HG03108 (cell line): ENCODE data around the gene SLC4A1.

Experiments
- ATAC-seq: cut with Tn5 transposase; IDR thresholded peaks from one replicate; pipeline ENCODE4 v1.9.1; 2021; ENCODE audit warnings: moderate library complexity; ENCODE audit not compliant: unreplicated experiment

SLC4A1 gene

DNA sequence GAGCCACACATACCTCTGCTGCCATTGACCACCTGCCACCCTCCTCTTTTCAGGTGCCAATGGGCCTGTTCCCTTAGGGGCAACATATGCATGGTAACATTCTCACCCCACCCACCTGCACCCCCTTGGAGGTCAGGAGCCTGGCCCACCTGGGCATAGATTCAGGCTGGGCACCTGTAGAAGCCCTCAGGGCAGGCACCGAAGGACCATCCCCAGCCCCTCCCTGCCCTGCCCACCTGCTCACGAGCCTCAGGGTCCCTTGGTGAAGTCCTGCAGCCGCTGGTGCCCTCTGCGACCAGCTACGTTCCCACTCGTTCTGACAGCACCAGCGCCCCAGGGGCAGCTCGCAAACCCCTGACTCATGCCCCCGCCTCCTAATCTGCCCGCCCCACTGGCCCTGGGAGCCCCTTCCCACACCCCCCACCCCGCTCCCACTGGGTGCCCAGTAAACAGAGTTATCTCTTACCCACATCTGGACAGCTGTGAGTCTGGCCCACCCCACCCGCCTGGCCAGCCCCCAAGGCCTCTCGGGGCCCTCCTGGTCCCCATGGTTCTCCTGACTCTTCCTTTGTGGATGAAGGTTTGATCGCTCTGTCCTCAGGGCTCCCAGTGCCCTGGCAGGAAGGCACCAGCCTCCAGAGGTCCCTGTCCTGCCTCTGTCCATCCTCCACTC, at the start of gene SLC4A1:
SLC4A1 (minus strand) TSS at position 318 of the 673 bp plus-strand sequence. CDS start 5,269 bp downstream, outside the sequence.
- ATAC-seq = no peak

DNA sequence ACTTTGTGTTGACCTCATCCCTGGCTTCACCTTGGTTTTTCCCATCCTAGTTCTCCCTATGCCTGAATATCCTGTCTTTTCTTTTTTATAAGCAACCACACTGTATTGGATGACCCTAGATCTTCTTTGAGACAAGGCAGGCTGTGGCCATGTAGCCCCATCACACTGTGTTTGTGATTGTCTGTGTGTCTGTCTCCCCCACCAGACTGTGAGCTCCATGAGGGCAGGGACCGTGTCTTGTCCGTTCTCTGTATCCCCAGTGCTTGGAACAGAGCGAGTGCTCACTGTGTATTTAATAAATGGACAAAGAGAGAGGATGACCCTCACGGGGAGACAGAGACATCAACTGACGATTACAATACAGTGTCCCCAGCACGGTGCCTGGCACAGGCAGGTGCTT, 49.6 kb upstream of the SLC4A1 start:
- ATAC-seq = no peak

DNA sequence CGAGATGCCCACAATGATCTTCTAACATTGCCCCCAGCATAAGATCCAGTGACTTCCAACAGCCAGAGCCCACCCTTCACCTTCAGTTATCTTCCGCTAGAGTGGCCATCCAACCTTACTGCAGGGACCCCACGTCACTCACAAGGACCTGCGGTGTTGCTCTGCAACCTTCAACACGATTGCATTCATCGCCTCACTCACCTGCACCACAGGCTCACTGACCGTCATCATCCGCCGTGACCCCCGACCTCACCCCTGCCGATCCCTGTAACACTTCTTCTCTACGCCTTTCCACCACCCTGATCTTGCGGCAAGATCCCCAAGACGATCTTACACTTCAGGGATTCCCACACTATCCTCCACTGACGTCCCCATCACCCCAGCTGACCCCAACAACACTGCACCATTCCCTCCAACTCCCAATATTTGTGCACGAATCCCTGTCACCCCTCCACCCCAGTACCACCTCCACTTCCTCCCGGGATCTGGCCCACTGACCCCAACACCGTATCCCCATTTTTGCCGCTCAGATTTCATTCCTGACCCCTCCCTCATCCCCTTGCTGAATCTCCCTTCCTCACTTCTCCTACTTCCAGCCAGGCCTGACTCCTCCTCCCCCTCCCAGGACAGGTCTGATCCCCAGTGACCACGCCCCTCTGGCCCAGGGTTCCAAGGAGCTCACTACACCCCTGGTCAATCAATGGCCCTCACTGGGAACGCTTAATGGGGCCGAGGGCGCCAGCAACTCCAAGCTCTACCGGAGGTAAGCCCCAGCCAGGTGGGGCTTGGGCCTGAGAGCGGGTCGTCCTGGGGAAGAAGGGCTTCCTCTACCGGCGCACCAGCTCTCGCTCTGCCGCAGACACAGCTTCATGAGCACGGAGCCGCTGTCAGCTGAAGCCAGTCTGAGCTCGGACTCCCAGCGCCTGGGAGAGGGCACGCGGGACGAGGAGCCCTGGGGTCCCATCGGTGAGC, 48.1 kb upstream of the SLC4A1 start:
- no peak for ATAC-seq

DNA sequence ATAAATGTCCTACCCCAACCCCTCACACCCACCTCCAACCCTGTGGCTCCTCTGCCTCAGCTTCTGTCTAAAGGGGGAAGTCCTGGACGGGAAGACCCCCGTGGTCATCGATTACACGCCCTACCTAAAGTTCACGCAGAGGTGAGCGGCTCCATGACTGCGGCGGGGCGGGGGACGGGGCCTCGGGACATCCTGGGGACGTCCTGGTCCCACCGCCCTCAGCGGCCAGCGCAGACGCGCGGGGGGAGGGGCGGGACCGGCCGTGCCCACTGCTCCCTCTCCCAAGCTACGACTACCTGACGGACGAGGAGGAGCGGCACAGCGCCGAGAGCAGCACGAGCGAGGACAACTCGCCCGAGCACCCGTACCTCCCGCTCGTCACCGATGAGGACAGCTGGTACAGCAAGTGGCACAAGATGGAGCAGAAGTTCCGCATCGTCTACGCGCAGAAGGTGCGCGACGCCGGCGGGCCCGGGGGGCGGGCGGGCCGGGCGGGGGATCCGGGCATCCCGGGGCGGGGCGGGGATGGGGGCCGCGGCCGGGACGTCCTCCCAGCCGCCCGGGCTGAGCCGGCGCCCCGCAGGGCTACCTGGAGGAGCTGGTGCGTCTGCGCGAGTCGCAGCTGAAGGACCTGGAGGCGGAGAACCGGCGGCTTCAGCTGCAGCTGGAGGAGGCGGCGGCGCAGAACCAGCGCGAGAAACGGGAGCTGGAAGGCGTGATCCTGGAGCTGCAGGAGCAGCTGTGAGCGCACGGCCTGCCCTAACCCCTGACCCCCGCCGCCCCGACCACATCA, 47.1 kb upstream of the SLC4A1 start:
- ATAC-seq = no peak

DNA sequence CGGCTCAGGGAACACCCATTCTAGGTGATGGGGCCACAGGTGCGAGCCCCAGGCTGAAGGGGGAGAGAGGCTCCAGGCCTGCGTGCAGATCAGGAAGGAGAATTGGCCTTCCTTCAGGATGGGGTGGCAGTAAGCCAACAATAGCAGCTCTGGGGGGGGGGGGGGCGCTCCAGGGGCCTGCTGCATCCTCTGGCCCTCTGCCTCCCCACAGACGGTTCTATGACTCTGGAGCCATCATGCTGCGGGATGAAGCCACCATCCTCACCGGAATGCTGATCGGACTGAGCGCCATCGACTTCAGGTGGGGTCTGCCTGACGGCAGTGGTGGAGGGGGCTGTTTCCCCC, 46.6 kb upstream of the SLC4A1 start:
- no peak for ATAC-seq

DNA sequence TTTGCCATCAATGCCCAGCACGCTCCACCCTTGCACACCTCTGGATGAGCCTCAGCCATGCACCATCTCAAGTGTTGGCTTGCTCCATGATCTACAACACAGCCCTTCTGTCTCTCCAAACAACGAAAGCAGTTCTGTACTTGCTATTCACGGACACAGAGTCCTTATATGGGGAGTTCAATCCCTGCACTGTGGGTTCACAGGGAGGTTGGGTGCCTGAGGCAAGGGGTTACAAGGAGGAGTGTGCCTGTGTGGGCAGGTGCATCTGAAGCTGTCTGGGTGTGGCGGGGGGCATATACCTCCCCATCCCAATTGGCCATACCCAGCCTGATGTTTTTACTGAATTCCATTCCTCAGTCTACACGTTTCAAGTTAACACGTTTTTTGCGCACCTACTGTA, 46.1 kb upstream of the SLC4A1 start:
- no peak for ATAC-seq

DNA sequence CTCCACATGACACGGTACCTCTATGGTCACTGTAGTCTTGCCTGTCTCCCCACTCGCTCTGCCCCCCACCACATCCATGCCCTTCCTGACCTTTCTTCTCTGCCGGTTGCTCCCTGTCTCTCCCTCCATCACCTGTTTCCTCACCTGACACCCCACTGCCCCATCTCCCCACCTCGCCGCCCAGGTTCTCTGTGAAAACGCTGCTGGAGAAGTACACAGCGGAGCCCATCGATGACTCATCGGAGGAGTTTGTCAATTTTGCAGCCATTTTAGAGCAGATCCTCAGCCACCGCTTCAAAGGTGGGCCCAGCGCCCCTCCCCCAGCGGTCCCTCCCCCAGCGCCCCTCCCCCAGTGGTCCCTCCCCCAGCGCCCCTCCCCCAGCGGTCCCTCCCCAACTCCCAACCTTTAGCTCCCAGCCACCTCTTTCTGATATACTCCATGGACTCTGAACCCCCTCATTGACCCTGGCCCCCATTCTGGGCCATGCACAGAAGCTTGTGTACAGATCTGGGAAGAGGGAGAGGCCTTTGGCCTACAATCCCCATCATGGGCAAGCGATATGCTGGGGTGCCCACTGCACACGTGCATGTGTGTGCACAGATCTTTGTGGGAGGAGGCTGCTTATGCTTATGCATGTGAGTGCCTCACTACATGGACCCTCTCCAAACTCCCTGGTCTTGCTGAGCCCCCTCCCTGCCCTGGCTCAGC, 44.6 kb upstream of the SLC4A1 start:
- no peak for ATAC-seq

DNA sequence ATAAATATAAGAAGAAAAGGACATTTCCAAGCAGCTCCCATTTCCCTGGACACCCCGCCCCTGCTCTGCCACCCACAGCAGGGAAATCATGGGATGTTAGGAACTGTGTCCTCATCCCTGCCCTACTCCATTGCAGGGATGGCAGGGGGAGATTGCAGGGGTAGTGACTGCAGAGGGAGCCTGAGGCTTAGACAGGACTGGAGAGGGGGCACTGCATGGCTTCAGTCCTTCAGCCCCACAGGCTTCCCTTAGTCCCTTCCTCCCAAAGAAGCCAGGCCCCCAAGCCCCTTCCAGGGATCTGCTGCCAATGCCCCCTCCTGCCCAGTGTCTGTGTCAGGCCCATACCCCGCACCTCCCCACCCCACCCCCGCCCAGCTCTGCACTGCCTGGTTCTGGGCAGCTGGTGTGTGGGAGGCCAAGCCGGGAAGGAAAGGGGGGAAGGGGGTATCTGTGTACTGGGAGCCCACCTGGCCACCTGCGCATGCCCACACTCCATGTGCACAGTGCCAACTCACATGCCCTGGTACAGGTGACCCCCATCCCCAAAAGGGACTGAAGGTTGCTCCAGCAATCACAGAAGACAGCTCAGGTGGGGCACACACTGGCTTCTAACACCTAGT, 43.7 kb upstream of the SLC4A1 start:
- no peak for ATAC-seq

DNA sequence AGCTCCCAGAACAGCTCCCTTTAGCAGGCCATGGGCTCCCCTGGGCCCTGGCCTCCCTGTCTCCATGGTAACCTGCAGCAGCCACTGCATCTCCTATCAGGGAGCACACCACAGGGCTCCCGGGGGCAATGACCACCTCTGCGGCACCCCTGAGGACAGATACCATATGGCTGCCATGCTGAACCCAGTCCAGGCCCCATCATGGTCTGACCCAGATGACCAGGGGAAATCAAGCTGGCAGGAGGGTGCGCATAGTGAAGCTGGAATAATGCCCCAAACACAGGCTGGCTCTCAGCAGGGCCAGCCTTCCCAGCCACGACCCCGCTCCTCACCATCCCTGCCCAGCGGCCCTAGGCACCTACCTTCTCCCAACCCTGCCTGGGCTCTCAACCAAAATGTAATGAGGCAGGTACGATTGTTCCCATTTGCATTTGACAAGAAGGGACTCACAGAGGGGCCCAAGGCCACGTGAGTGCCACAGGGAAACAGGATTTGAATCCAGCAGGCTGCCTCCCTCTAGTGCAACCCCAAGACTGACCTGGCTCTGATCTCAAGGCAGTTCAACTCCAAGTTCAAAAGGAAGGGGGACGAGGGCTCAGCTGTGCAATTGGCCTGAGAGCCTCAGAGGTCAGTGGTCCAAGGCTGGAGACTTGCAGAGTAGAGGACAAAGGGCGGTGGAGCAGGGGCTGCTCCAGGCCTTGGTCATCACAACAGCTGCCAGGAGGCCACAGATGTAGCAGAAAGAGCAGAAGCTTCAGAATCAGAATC, 42.9 kb upstream of the SLC4A1 start:
- ATAC-seq = no peak

DNA sequence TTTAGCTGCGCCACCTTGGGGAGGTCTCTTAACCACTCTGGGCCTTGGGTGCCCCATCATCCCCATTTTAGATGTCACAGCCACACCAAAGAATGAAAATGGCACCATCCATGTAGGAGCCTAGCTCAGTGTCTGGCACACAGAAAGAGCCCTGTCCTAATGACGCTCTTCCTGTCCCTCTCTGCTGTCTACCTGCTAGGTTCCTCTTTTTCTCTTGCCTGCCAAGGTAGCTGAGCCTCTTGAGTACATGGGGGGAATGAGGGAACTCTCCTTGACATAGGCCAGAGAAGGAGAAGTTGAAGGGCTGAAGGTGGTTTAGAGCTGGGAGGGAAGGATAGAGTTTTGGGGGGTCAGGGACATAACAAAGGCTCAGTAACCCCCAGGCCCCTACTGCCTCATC, 42.3 kb upstream of the SLC4A1 start:
- no peak for ATAC-seq

DNA sequence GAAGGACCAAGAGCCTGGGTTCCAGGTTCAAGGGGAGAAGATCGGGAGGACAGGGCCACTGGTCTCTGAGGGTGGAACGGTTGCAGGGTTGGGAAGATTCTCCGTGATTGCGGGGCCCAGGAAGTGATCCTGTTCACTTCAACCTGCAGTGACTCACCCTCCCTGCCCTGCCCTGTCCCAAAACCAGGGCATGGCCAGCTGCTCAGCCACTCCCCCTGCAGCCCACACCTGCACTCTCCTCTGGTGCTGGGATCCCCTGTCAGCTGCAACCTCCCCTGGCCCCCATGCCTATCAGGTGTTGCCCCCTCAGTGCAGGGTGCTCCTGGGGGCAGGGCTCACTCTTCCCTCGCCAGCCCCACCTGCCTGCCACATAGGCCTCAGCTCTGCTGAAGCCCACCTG, 41.5 kb upstream of the SLC4A1 start:
- ATAC-seq = no peak

DNA sequence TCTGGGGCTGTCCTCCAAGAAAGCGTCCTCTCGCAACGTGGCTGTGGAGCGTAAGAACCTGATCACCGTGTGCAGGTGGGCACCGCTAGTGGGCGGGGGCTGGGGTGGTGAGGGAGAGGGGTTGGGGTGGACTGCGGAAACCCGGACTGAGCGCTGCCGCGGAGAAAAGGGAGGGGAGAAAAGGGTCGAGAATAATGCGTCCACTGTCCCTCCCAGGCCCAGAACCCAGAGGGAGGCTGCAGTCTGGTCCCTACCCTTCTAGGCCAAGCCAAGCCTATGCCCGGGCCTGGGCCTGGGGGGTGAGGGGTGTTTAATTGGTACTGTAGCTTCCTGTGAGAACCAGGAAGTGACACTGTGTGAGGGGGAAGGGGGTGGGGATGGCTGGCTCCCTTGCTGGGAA, 40.9 kb upstream of the SLC4A1 start:
- no peak for ATAC-seq

DNA sequence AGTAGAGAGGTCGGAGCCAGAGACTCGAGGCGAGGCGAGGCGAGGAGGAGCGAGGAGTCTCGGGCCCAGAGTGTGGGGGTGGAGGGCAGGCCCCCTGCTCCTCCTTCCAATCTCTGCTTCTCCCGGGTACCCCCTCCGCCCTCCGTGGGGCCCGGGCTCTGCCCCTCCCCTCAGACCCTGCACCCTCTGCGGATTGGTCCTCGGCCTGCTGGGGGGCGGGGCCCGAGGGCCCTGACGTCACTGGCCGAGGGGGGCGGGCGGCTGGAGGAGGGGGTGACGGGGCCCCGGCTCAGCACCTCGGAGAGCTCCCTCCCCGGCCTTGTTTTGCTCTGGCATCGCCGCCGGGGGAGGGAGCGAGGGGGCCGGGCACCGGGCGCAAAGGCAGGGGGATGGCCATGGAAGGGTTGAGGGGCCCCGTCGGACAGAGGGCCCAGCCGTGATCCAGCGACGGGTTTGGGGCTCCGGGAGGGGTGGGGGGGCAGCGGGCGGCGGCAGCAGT, 40.4 kb upstream of the SLC4A1 start, which contains the start of gene RUNDC3A:
RUNDC3A (plus strand) TSS at position 282 of the 499 bp plus-strand sequence. CDS start 232 bp downstream, outside the sequence.
- no peak for ATAC-seq

DNA sequence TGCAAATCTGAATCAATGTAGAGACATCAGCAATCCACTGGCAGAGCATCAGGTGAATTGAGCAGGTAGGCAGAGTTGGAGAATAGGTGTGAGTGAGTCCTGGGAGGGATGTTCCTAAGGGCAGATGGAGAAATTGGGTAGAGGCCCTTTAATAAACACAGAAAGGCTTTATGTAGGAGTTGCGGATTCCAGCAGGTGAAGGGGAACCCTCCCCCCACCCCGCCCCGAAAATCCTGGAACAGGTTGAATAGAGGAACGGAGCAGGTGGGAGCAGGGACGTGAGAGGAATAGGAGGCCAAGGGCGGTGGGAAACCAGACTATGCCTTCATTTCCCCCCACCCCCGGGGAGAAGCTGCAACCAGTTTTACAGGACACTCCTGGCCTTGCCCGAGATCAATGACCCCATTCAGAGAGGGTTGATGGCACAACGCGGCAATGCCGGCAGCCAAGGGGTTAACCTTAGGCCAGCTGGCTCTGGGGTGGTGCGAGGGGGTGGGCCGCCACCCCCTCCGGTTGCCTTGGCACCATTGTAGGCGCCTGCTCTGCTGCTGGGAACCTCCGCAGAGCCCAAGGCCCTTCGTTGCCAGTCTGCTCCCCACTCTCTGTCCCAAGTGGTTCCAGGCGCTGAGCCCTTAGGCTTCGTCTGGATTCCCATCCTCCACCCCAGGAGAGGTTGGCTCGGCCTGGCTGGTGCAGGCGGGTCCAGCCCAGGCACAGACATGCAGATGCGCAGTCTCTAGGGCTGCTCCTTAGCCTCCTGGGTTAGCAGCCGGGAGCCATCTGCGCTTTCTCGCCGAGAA, 39.7 kb upstream of the SLC4A1 start:
- ATAC-seq = no peak

DNA sequence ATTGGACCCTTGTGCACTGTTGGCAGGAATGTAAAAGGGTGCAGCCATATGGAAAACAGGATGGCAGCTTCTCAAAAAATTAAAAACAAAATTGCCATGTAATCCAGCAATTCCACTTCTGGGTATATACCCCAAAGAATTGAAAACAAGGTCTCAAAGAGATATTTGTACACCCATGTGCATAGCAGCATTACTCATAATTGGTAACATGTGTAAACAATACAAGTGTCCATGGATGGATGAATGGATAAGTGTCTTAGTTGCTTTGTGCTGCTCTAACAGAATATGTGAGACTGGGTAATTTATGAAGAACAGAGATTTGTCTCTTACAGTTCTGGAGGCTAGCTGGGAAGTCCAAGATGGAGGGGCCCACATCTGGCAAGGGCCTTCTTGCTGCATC, 36.7 kb upstream of the SLC4A1 start:
- no peak for ATAC-seq

DNA sequence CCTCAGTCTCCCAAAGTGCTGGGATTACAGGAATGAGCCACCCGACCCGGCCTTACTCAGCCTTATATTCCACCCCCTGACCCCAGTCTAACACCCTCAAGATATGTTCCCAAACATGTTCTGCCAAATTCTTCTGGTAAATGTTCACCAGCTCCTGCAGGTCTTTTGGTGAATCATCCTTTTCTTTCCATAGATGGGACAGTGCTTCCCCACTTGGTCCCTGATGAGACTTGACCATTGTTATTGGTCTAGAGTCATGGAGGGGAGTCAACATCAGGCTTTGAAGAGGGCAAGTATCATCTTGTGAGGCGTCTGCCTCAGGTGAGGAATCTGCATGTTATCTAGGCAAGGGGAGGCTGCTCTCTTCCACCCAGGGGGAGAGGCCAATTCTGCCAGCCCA, 30.0 kb upstream of the SLC4A1 start:
- ATAC-seq = no peak

DNA sequence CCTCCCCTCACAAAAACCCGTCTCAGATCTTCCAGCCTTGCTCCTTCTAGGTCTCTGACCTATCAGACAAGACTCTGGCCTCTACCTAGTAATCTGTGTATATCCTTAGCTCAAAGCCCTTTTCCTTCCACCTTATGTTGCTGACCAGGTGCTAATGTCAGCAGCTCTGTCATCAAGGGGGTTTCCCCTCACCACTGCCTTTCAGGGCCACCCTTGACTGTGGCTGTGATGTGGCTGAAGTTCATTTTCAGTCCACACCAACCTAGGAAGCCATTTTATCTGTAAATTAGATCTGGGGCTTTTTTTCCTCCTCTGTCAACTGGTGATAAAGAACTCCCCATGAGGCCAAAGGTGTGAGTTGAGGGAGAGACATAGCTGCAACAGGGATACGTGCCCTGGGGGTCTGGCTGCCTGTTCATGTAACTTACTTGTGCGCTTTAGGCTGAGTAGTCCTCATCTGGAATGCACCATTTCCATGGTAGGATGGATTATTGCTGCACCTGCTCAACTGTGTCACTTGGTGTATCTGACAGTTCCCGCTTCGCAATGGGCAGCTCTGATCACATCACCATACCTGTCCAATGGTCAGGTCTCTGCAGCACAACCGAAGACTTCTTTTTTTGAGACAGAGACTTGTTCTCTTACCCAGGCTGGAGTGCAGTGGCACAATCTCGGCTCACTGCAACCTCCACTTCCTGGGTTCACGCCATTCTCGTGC, 25.7 kb upstream of the SLC4A1 start:
- no peak for ATAC-seq

DNA sequence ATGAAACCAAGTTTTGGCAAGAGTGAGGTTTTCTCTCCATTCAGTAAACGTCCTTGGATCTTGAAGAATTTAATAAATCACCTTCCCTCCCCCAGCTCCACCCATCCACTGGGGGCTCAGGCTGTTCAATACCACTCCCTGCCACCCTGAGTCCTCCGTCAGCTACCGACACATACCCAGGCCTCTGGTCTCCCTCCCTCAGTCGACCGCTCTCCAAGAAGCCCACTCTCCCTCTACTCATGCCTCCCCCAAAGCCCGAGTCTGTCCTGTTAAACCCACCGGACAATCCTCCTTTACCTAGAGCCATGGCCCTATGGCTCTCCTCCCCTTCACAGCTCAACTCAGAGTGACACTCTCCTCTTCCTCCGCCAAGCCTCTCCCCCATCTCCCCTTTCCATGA, 19.7 kb upstream of the SLC4A1 start:
- ATAC-seq = no peak
